A549 (cell line): ENCODE results near the gene ST6GAL1. TPM values are rescaled to one million over a fixed set of nuclear protein-coding genes. Genes with fewer than 3 reads are reported as not detected.
"Not testable (repeated sequence)": the region's sequence is repeated elsewhere in the genome, so short reads cannot be mapped to it uniquely, and the experiment has no call there.

Source experiments
- ATAC-seq, 2 experiments: fragments of 200-7000 bp in 1 of 2; fragments of >200 bp in 1 of 2; cut with Nextera tagmentation in 1 of 2; cut with Tn5 transposase in 1 of 2; 3 replicates each; pipeline versions ENCODE4 v1.8.0 to v1.9.1; 2018 to 2020; ENCODE audit warnings: mild to moderate bottlenecking in 1 of 2, moderate library complexity in 1 of 2
- CTCF ChIA-PET: fragments of 300-600 bp; sonication (Branson Sonifier 250); formaldehyde crosslinking; extraction: SDS; loops from one replicate; lab custom pipeline; 2021; ENCODE audit warnings: antibody characterized with exemption, inconsistent platforms; lab: Yijun Ruan, JAX
- POLR2A ChIA-PET: fragments of 350-600 bp; formaldehyde crosslinking; extraction: SDS; loops from one replicate; lab custom pipeline; 2021; ENCODE audit warnings: antibody characterized with exemption, inconsistent platforms; lab: Yijun Ruan, JAX
- DNase-seq, 2 experiments: peaks; one replicate each; pipeline versions ENCODE4 v3.0.0 to v3.0.0-alpha.2; 2011 to 2016; ENCODE audit warnings: low read depth in 1 of 2, low spot score in 1 of 2
- FAIRE-seq: peaks from 2 replicates; lab custom pipeline; 2011; peaks lifted over from hg19 to GRCh38; lab: Jason Lieb, UNC
- H3K27ac ChIP-seq, 2 experiments: fragments of >200 bp; sonication (Bioruptor Twin); formaldehyde crosslinking; 3 replicates each; pipeline ENCODE4 v1.5.1; 2016 to 2017
- H3K4me1 ChIP-seq: fragments of >200 bp; sonication (Bioruptor Twin); formaldehyde crosslinking; 3 replicates; pipeline ENCODE4 v1.6.1; 2016
- H3K4me2 ChIP-seq: fragments of >200 bp; sonication (Bioruptor Twin); formaldehyde crosslinking; 3 replicates; pipeline ENCODE4 v1.6.1; 2016
- H3K4me3 ChIP-seq: fragments of >200 bp; sonication (Bioruptor Twin); formaldehyde crosslinking; 3 replicates; pipeline ENCODE4 v1.5.1; 2016
- H3K9me3 ChIP-seq: fragments of >200 bp; sonication (Bioruptor Twin); formaldehyde crosslinking; 3 replicates; pipeline ENCODE4 v1.6.1; 2016
- BCL3 ChIP-seq: fragments of >200 bp; sonication (Bioruptor Twin); formaldehyde crosslinking; IDR thresholded peaks from 3 replicates; pipeline ENCODE4 v1.6.1; 2016
- CBX8 ChIP-seq: fragments of 200-600 bp; sonication (generic); IDR thresholded peaks from 2 replicates; pipeline ENCODE4 v1.6.1; 2016
- CHD2 ChIP-seq: fragments of 150-350 bp; IDR thresholded peaks from 2 replicates; pipeline ENCODE4 v1.6.1; 2014; ENCODE audit warnings: low read length; ENCODE audit not compliant: partially characterized antibody
- CHD4 ChIP-seq: fragments of 200-600 bp; sonication (generic); IDR thresholded peaks from 2 replicates; pipeline ENCODE4 v1.6.1; 2016; ENCODE audit warnings: antibody characterized with exemption, mild to moderate bottlenecking, borderline replicate concordance
- CTCF ChIP-seq: fragments of >200 bp; sonication (Bioruptor Twin); formaldehyde crosslinking; IDR thresholded peaks from 3 replicates; pipeline ENCODE4 v1.5.1; 2016
- ELK1 ChIP-seq: fragments of 150-350 bp; IDR thresholded peaks from 2 replicates; pipeline ENCODE4 v1.6.1; 2014; ENCODE audit warnings: low read depth, mild to moderate bottlenecking, low read length
- EP300 ChIP-seq, 2 experiments: fragments of >200 bp; sonication (Bioruptor Twin); formaldehyde crosslinking; IDR thresholded peaks; 2 replicates in 1 of 2; 3 replicates in 1 of 2; pipeline ENCODE4 v1.6.1; 2016 to 2017
- FOSL2 ChIP-seq, 2 experiments: fragments of 450-650 bp in 1 of 2; fragments of >200 bp in 1 of 2; sonication (Bioruptor Twin) in 1 of 2; formaldehyde crosslinking; IDR thresholded peaks; 2 replicates each; pipeline versions ENCODE4 v1.5.0 to v1.6.1; 2016 to 2020; ENCODE audit warnings: mild to moderate bottlenecking in 1 of 2, moderate library complexity in 1 of 2
- FOXS1 ChIP-seq: fragments of 250-450 bp; sonication (Bioruptor Pico); IDR thresholded peaks from 2 replicates; pipeline ENCODE4 v1.5.0; 2020; ENCODE audit warnings: mild to moderate bottlenecking, moderate library complexity
- HDAC2 ChIP-seq: fragments of 200-600 bp; sonication (generic); IDR thresholded peaks from 2 replicates; pipeline ENCODE4 v1.6.1; 2016
- HES2 ChIP-seq: fragments of >200 bp; sonication (Bioruptor Twin); formaldehyde crosslinking; IDR thresholded peaks from 2 replicates; pipeline ENCODE4 v1.6.1; 2016
- HOXA7 ChIP-seq: fragments of 250-450 bp; sonication (Bioruptor Pico); IDR thresholded peaks from 2 replicates; pipeline ENCODE4 v1.5.0; 2020; ENCODE audit warnings: mild to moderate bottlenecking, moderate library complexity
- HOXB13 ChIP-seq: fragments of 250-450 bp; sonication (Bioruptor Pico); IDR thresholded peaks from 2 replicates; pipeline ENCODE4 v1.5.0; 2020; ENCODE audit warnings: low read depth, mild to moderate bottlenecking, moderate library complexity
- HOXB5 ChIP-seq: fragments of 250-450 bp; sonication (Bioruptor Pico); IDR thresholded peaks from 2 replicates; pipeline ENCODE4 v1.5.0; 2020; ENCODE audit warnings: mild to moderate bottlenecking, moderate library complexity
- JUN ChIP-seq, 2 experiments: fragments of >200 bp; sonication (Bioruptor Twin); formaldehyde crosslinking; IDR thresholded peaks; 2 replicates in 1 of 2; 3 replicates in 1 of 2; pipeline ENCODE4 v1.6.1; 2016 to 2017
- MAFK ChIP-seq: fragments of 450-650 bp; IDR thresholded peaks from 2 replicates; pipeline ENCODE4 v1.6.1; 2014; ENCODE audit not compliant: partially characterized antibody
- MAX ChIP-seq: IDR thresholded peaks from 2 replicates; pipeline ENCODE4 v1.6.1; 2012
- NFE2L2 ChIP-seq: fragments of 150-350 bp; conservative IDR thresholded peaks from 2 replicates; pipeline ENCODE4 v1.6.1; 2014; ENCODE audit warnings: low read length
- NPAS2 ChIP-seq: fragments of 250-450 bp; sonication (Bioruptor Pico); IDR thresholded peaks from 2 replicates; pipeline ENCODE4 v1.8.0; 2022; ENCODE audit warnings: mild to moderate bottlenecking, moderate library complexity, borderline replicate concordance
- NR3C1 ChIP-seq: fragments of >200 bp; sonication (Bioruptor Twin); formaldehyde crosslinking; IDR thresholded peaks from 3 replicates; pipeline ENCODE4 v1.6.1; 2017
- PHF8 ChIP-seq: fragments of 200-600 bp; sonication (generic); IDR thresholded peaks from 2 replicates; pipeline ENCODE4 v1.6.1; 2016; ENCODE audit warnings: low read depth, mild to moderate bottlenecking, antibody characterized with exemption, moderate library complexity, borderline replicate concordance
- POLR2AphosphoS2 ChIP-seq: conservative IDR thresholded peaks from 2 replicates; pipeline ENCODE4 v1.6.1; 2012; ENCODE audit warnings: low read length, improper control_type of control experiment, inconsistent platforms
- RCOR1 ChIP-seq: fragments of 150-350 bp; IDR thresholded peaks from 2 replicates; pipeline ENCODE4 v1.6.1; 2014; ENCODE audit warnings: antibody characterized with exemption, low read length, low read depth
- RNF2 ChIP-seq: fragments of 200-600 bp; sonication (generic); IDR thresholded peaks from 2 replicates; pipeline ENCODE4 v1.6.1; 2016; ENCODE audit warnings: low read depth, mild to moderate bottlenecking, antibody characterized with exemption, moderate library complexity, borderline replicate concordance
- SREBF2 ChIP-seq: fragments of 450-650 bp; IDR thresholded peaks from 2 replicates; pipeline ENCODE4 v1.6.1; 2014; ENCODE audit warnings: mild to moderate bottlenecking, moderate library complexity
- TP53 ChIP-seq: fragments of 250-450 bp; sonication (Bioruptor Pico); IDR thresholded peaks from 2 replicates; pipeline ENCODE4 v1.5.0; 2021; ENCODE audit warnings: mild to moderate bottlenecking, moderate library complexity
- USF2 ChIP-seq: fragments of 450-650 bp; IDR thresholded peaks from 2 replicates; pipeline ENCODE4 v1.6.1; 2014; ENCODE audit warnings: antibody characterized with exemption
- ZFP36 ChIP-seq: fragments of 450-650 bp; IDR thresholded peaks from 2 replicates; pipeline ENCODE4 v1.6.1; 2014; ENCODE audit warnings: borderline replicate concordance; ENCODE audit not compliant: partially characterized antibody
- WGBS: methylation state at CpG from one replicate; pipeline ENCODE4 v1.1.6; 2017; ENCODE audit errors: missing lambda C conversion rate; 5-methylcytosine and 5-hydroxymethylcytosine counted together
- polyA plus RNA-seq, 4 experiments: library from polyadenylated mRNA; depleted of rRNA in 3 of 4; stranded (reverse); fragments of >200 nt; fragmentation: RNase III in 1 of 4; extraction: RNeasy Plus Mini Kit Qiagen cat#74134 plus additional on column Dnase treatment in 1 of 4; gene quantifications; 2 replicates in 3 of 4; 3 replicates in 1 of 4; pipeline ENCODE4 v1.2.3, GENCODE V29; 2011 to 2017

Gene ST6GAL1
- polyA plus RNA-seq, 2 of the 4 experiments (the other 2 are of a cell fraction): 3.9 to 6.5 TPM

- CTCF ChIA-PET: no interaction called here
- no peak for DNase-seq
- Histone ChIP-seq H3K4me1 (no peaks in the 10 kb centered on the region), H3K4me3 (no peak overlapping the region), H3K27ac (no peak overlapping the region)
- TF ChIP-seq PHF8 (no peak), SREBF2 (no peak), FOSL2 (IDR thresholded peaks at IDR 0.05) (no peak), FOSL2 (CRISPR knock-in tag; IDR thresholded peaks at IDR 0.05) (no peak), HES2 (no peak), HDAC2 (no peak), CHD2 (no peak), TP53 (CRISPR knock-in tag) (no peak), USF2 (no peak), JUN (IDR thresholded peaks at IDR 0.05) (no peak), NFE2L2 (no peak), CBX8 (no peak), CTCF (no peak), HOXB5 (CRISPR knock-in tag) (no peak), MAFK (no peak)
- TF ChIP-seq, all 56 proteins: peak for 0
- POLR2A ChIA-PET: no interaction called here
- H3K4me2 ChIP-seq: no peak overlapping the region
- no peaks in the 10 kb centered on the region for H3K9me3 ChIP-seq
- WGBS: 82% methylated on average over 7 of the region's 7 CpGs
- no peak for ATAC-seq
- FAIRE-seq: no peak
Measured at GRCh38 chr3:186951640-186952552, 21.6 kb downstream of the ST6GAL1 start.

- Histone ChIP-seq H3K4me2 (no peak overlapping the region), H3K9me3 (no peaks in the 10 kb centered on the region), H3K4me3 (no peak overlapping the region), H3K27ac (no peak overlapping the region)
- DNase-seq (no peak), FAIRE-seq (no peak)
- POLR2A ChIA-PET: no interaction called here
- 68% methylated on average over 4 of the region's 4 CpGs for WGBS
- no peak for TF ChIP-seq POLR2AphosphoS2
- no peak for TF ChIP-seq FOSL2 (IDR thresholded peaks at IDR 0.05)
- TF ChIP-seq FOSL2 (CRISPR knock-in tag; IDR thresholded peaks at IDR 0.05): no peak
- no peak for TF ChIP-seq SREBF2
- TF ChIP-seq HOXB5 (CRISPR knock-in tag): no peak
- TF ChIP-seq HOXB13 (CRISPR knock-in tag): no peak
- no peak for TF ChIP-seq EP300 (IDR thresholded peaks at IDR 0.05)
- TF ChIP-seq NPAS2: no peak
- no peak for TF ChIP-seq MAX
- TF ChIP-seq CHD4: no peak
- TF ChIP-seq MAFK: no peak
- TF ChIP-seq CBX8: no peak
- no peak for TF ChIP-seq ZFP36
- no peak for TF ChIP-seq HOXA7 (CRISPR knock-in tag)
- no peak for TF ChIP-seq NR3C1
- no peak for TF ChIP-seq FOXS1 (CRISPR knock-in tag)
- no peak for TF ChIP-seq ELK1
- no peak for TF ChIP-seq RNF2
- no peak for TF ChIP-seq BCL3
- TF ChIP-seq RCOR1: no peak
- TF ChIP-seq, all 56 proteins: peak for 0
- H3K4me1 ChIP-seq: no peaks in the 10 kb centered on the region
- CTCF ChIA-PET: interaction anchor here (0.6 kb wide), 1 partner anchor 1224 kb away, joined by 3 read pairs; no protein-coding TSS in a partner anchor
- ATAC-seq: no peak
Measured at GRCh38 chr3:186953011-186953487, 22.7 kb downstream of the ST6GAL1 start.

GRCh38 chr3:186953992-186954699 is 23.8 kb downstream of the ST6GAL1 start:
- DNase-seq, POLR2A ChIA-PET, H3K4me1 ChIP-seq, H3K4me3 ChIP-seq, CTCF ChIA-PET, FAIRE-seq, H3K9me3 ChIP-seq, ATAC-seq, H3K27ac ChIP-seq, H3K4me2 ChIP-seq: not testable (repeated sequence)
- 55% methylated on average over 6 of the region's 6 CpGs for WGBS
